A549 treated with GW870086 at 1 μM for 4 hours (cell line): ENCODE data around the gene CTNNB1. TPM values are rescaled to one million over a fixed set of nuclear protein-coding genes. Genes with fewer than 3 reads are reported as not detected.

Experiments
- total RNA-seq: library from RNA; stranded (reverse); fragments of 200-300 nt; extraction: Qiagen RNA extraction; gene quantifications from 5 replicates; pipeline ENCODE4 v1.2.3, GENCODE V29; 2022; ENCODE audit warnings: low read depth

The CTNNB1 gene
- total RNA-seq: 171 to 210 TPM (median 183 TPM) in 5 replicates

GRCh38 chr3:41198950-41199865 lies at the start of gene CTNNB1:
CTNNB1 (plus strand) TSS chr3:41199505; CDS start chr3:41224069, 24,564 bp downstream.

